ENCODE results near the gene AUH. TPM values are rescaled to one million over a fixed set of nuclear protein-coding genes. Genes with fewer than 3 reads are reported as not detected.

Gene AUH
- total and polyA plus RNA-seq, 10 of the 15 experiments (the other 5 are each of a cell fraction or from before 2014, with no cell fraction given), result 1.7 to 7.3 (median 4.6) TPM

DNA sequence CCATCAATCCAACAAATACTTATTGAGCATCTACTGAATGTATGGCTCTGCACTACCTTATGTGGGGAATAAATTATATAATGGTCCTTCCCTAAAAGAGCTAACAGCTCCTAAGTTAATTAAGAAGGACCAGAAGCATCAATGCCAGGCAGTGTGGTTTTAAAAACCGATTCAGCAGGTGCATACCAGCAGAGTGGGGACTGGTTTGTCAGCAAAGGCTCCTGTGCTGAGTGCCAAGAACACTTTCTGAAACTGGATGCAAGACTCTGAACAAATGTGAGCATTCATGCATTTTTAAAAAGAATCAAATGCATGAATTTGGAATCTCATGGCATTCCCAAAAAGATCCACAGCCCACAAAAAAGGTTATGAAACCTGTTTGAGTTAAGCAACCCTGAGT lies 142.2 kb downstream of the AUH start:
- Histone ChIP-seq H4K20me1 (ENCODE audit: control insufficient read depth, insufficient read depth) (no peaks in the 10 kb centered on the region), H2AFZ (ENCODE audit: control insufficient read depth, low read depth, low read length) (no peak overlapping the region), H3K79me2 (ENCODE audit: control insufficient read depth, insufficient read depth, low read length) (no peaks in the 10 kb centered on the region), H3K27me3 (replicated peaks in 1 of 2; ENCODE audit: control insufficient read depth in 2 of 2, insufficient read depth in 2 of 2, low read length in 1 of 2) (no peaks in the 10 kb centered on the region), H3K9ac (ENCODE audit: control insufficient read depth, insufficient read depth, low read length) (no peak overlapping the region), H3K4me2 (ENCODE audit: control insufficient read depth, insufficient read depth) (no peak overlapping the region), H3K4me1 (ENCODE audit: control insufficient read depth, insufficient read depth, low read length) (no peaks in the 10 kb centered on the region), H3K4me3 (no peak overlapping the region), H3K36me3 (ENCODE audit: control insufficient read depth in 2 of 2, insufficient read depth in 2 of 2, low read length in 1 of 2) (no peaks in the 10 kb centered on the region), H3K27ac (ENCODE audit: control insufficient read depth, insufficient read depth) (no peak overlapping the region), H3K9me3 (replicated peaks; ENCODE audit: control insufficient read depth, insufficient read depth, low read length) (no peaks in the 10 kb centered on the region)
- SMC1A ChIA-PET (ENCODE audit: uncharacterized antibody, unreplicated experiment), result no interaction called here
- intact Hi-C loops (cut with micrococcal nuclease; ENCODE audit: unreplicated experiment) (no loop called here), in situ Hi-C loops (cut with MboI) (no loop called here)
- CTCF ChIA-PET, result no interaction called here
- WGBS (ENCODE audit: insufficient coverage, insufficient replicate concordance, low lambda C conversion rate, missing lambda C conversion rate), result 33% methylated on average over 1 of the region's 1 CpG
- RAD21 ChIA-PET (ENCODE audit: unreplicated experiment), result no interaction called here
- TF ChIP-seq MEF2B (IDR thresholded peaks at IDR 0.05; ENCODE audit: partially characterized antibody, poor library complexity, severe bottlenecking) (no peak), SMAD1 (IDR thresholded peaks at IDR 0.05; ENCODE audit: low read depth, partially characterized antibody) (no peak), MTA2 (IDR thresholded peaks at IDR 0.05; ENCODE audit: low read depth) (no peak), RELA (IDR thresholded peaks at IDR 0.05; ENCODE audit: borderline replicate concordance, partially characterized antibody) (no peak), ZNF217 (IDR thresholded peaks at IDR 0.05) (no peak), PRDM15 (CRISPR knock-in tag; IDR thresholded peaks at IDR 0.05) (no peak), MLLT1 (IDR thresholded peaks at IDR 0.05) (no peak), ZNF384 (IDR thresholded peaks at IDR 0.05; ENCODE audit: borderline replicate concordance, low read depth, low read length) (no peak), CHD2 (IDR thresholded peaks at IDR 0.05; ENCODE audit: borderline replicate concordance, low read depth, low read length) (no peak), TARDBP (IDR thresholded peaks at IDR 0.05; ENCODE audit: borderline replicate concordance) (no peak)
- DNase-seq (ENCODE audit: low read depth, low spot score) (no peak), ATAC-seq (no peak), FAIRE-seq (no peak)
- no TSS peak for BruUV-seq (replicated peaks)
- POLR2A ChIA-PET, result no interaction called here
